Colonic mucosa (tissue), 4 donors: ENCODE results near the gene ATP9B. TPM values are rescaled to one million over a fixed set of nuclear protein-coding genes. Genes with fewer than 3 reads are reported as not detected.
A peak's percentile ranks its signal among the peaks of the same experiment; 100 is the strongest.

Experiments
- DNase-seq: peaks from one replicate; pipeline ENCODE4 v3.0.0-alpha.2; 2020
- H3K27ac ChIP-seq: fragments of 200-600 bp; one replicate; pipeline ENCODE4 v1.8.0; 2021
- H3K27me3 ChIP-seq: fragments of 200-600 bp; one replicate; pipeline ENCODE4 v1.8.0; 2021
- H3K36me3 ChIP-seq: fragments of 200-600 bp; one replicate; pipeline ENCODE4 v1.8.0; 2021
- H3K4me1 ChIP-seq: fragments of 200-600 bp; one replicate; pipeline ENCODE4 v1.8.0; 2021; ENCODE audit warnings: mild to moderate bottlenecking
- H3K4me3 ChIP-seq: fragments of 200-600 bp; one replicate; pipeline ENCODE4 v1.8.0; 2021
- H3K9ac ChIP-seq, 2 donors: one replicate each; pipeline ENCODE4 v1.7.0; 2013; ENCODE audit warnings: control low read depth in 2 of 2, low read depth in 2 of 2, low read length in 2 of 2
- H3K9me3 ChIP-seq: fragments of 200-600 bp; one replicate; pipeline ENCODE4 v1.8.0; 2021
- CTCF ChIP-seq: fragments of 200-600 bp; IDR thresholded peaks from one replicate; pipeline ENCODE4 v1.8.0; 2022; ENCODE audit warnings: antibody characterized with exemption, mild to moderate bottlenecking
- intact Hi-C: fragments of 100-400 bp; cut with DNase I; formaldehyde crosslinking; loops from one replicate; pipeline ENCODE4 v1.14.1; 2022
- total RNA-seq, 2 donors: library from RNA; stranded (reverse); fragmentation: NEBNext Ultra II Directional in 1 of 2; extraction: Animal tissue kit (Norgen Biotek cat#: 25700) in 1 of 2; gene quantifications; one replicate each; pipeline ENCODE4 v1.2.1, GENCODE V29; 2021
- donor health status: healthy.
- donor health status: DM: no; HTN: no; CAD: no.
- donor health status: DM: no; HTN: no; CAD: no.

Gene ATP9B
- total RNA-seq, 2 donors from 2014 or later = 20.4 to 30.3 TPM

GRCh38 chr18:79400091-79400590 lies 330.9 kb downstream of the ATP9B start:
- Histone ChIP-seq H3K36me3 (no peaks in the 10 kb centered on the region), H3K27me3 (peaks cover 34% of the 10 kb centered on the region), H3K27ac (peak overlapping the region; percentile 52), H3K4me3 (peak overlapping the region; percentile 50), H3K9ac (peak overlapping the region in 1 of 2 donors; percentile 63), H3K4me1 (no peaks in the 10 kb centered on the region), H3K9me3 (no peaks in the 10 kb centered on the region)
- intact Hi-C loops = no loop called here
- TF ChIP-seq CTCF = no peak
- DNase-seq = peak; percentile 66

- intact Hi-C loops = no loop called here
- peak overlapping the region in 1 of 2 donors; percentile 63 for H3K9ac ChIP-seq
Observed at GRCh38 chr18:79400591-79401381, 331.6 kb downstream of the ATP9B start.

GRCh38 chr18:79401494-79402208 lies 332.5 kb downstream of the ATP9B start:
- no peak for DNase-seq
- H3K4me1 ChIP-seq = no peaks in the 10 kb centered on the region
- H3K9me3 ChIP-seq = no peaks in the 10 kb centered on the region
- H3K36me3 ChIP-seq = no peaks in the 10 kb centered on the region
- peak overlapping the region; percentile 63 for H3K27ac ChIP-seq
- H3K27me3 ChIP-seq = peaks cover 27% of the 10 kb centered on the region
- no peak overlapping the region for H3K9ac ChIP-seq
- intact Hi-C loops = no loop called here
- H3K4me3 ChIP-seq = peak overlapping the region; percentile 4
- no peak for TF ChIP-seq CTCF

More at GRCh38 chr18:79400591-79401381, 331.6 kb downstream of the ATP9B start:
- no peaks in the 10 kb centered on the region for H3K36me3 ChIP-seq
- no peaks in the 10 kb centered on the region for H3K9me3 ChIP-seq
- DNase-seq = no peak
- no peak for TF ChIP-seq CTCF
- H3K4me1 ChIP-seq = no peaks in the 10 kb centered on the region
- peak overlapping the region; percentile 50 for H3K4me3 ChIP-seq
- H3K27ac ChIP-seq = peak overlapping the region; percentile 63
- peaks cover 33% of the 10 kb centered on the region for H3K27me3 ChIP-seq

GRCh38 chr18:79402209-79402576 lies 333.0 kb downstream of the ATP9B start:
- Histone ChIP-seq H3K9ac (no peak overlapping the region), H3K9me3 (no peaks in the 10 kb centered on the region), H3K27me3 (peaks cover 21% of the 10 kb centered on the region), H3K4me3 (no peak overlapping the region), H3K36me3 (no peaks in the 10 kb centered on the region), H3K27ac (peak overlapping the region; percentile 26), H3K4me1 (no peaks in the 10 kb centered on the region)
- no peak for DNase-seq
- intact Hi-C loops = no loop called here
- no peak for TF ChIP-seq CTCF

GRCh38 chr18:79402977-79403722 lies 334.0 kb downstream of the ATP9B start:
- Histone ChIP-seq H3K4me3 (no peak overlapping the region), H3K9me3 (no peaks in the 10 kb centered on the region), H3K4me1 (no peaks in the 10 kb centered on the region), H3K9ac (peak overlapping the region; percentile 9 to 12), H3K27me3 (peaks cover 15% of the 10 kb centered on the region), H3K27ac (peak overlapping the region; percentile 26), H3K36me3 (no peaks in the 10 kb centered on the region)
- no peak for TF ChIP-seq CTCF
- DNase-seq = peak; percentile 43
- intact Hi-C loops = no loop called here
